Esophagus muscularis mucosa (tissue), 3 donors: Measurements from ENCODE around the gene PRM1.

Experiments
- CTCF ChIP-seq, 3 experiments: fragments of 200-600 bp in 2 of 3; fragments of 450-650 bp in 1 of 3; sonication (generic) in 2 of 3; IDR thresholded peaks; one replicate each; pipeline ENCODE4 v1.5.1; 2017 to 2019; ENCODE audit warnings: antibody characterized with exemption in 3 of 3, mild to moderate bottlenecking in 2 of 3, moderate library complexity in 1 of 3
- POLR2A ChIP-seq: fragments of 450-650 bp; IDR thresholded peaks from one replicate; pipeline ENCODE4 v1.6.1; 2017; ENCODE audit warnings: antibody characterized with exemption, moderate library complexity, mild to moderate bottlenecking, low read depth
- POLR2AphosphoS5 ChIP-seq, 2 donors: sonication (generic); formaldehyde crosslinking; IDR thresholded peaks; one replicate each; pipeline ENCODE4 v1.6.1; 2017; ENCODE audit warnings: antibody characterized with exemption in 2 of 2

- TF ChIP-seq POLR2AphosphoS5 (IDR thresholded peaks at IDR 0.05) (peak in 1 of 2 donors; percentile 10), CTCF (IDR thresholded peaks at IDR 0.05) (no peak), POLR2A (no peak)
Measured at GRCh38 chr16:11232852-11233726, 48.0 kb downstream of the PRM1 start.
